ENCODE results near the gene FBRSL1.

DNA sequence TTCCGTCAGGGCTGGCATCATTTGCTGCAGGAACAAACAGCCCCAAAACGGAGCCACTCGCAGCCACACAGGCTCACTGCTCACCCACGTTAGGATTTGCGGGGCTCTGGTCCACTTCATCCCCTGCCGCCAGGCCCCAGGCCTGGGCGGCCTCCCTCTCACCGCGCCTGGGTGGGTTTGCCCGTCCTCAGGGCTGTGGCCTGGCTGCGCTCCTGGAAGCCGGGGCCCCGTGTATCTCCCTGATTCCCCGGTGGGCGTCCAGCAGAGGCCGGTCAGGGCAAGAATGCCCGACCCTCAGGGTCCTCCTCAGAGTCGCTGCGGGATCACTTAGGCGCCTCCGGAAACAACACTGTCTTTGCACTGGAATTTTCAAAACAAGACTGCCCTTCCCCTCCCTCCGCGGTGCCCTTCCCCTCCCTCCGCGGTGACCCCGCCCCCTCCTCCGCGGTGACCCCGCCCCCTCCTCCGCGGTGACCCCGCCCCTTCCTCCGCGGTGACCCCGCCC is 15.7 kb upstream of the FBRSL1 start:
- TF ChIP-seq, protein P1, sequence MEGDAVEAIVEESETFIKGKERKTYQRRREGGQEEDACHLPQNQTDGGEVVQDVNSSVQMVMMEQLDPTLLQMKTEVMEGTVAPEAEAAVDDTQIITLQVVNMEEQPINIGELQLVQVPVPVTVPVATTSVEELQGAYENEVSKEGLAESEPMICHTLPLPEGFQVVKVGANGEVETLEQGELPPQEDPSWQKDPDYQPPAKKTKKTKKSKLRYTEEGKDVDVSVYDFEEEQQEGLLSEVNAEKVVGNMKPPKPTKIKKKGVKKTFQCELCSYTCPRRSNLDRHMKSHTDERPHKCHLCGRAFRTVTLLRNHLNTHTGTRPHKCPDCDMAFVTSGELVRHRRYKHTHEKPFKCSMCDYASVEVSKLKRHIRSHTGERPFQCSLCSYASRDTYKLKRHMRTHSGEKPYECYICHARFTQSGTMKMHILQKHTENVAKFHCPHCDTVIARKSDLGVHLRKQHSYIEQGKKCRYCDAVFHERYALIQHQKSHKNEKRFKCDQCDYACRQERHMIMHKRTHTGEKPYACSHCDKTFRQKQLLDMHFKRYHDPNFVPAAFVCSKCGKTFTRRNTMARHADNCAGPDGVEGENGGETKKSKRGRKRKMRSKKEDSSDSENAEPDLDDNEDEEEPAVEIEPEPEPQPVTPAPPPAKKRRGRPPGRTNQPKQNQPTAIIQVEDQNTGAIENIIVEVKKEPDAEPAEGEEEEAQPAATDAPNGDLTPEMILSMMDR (conservative IDR thresholded peaks at IDR 0.05; ENCODE audit: low read depth, low read length), result no peak
- no peak for TF ChIP-seq EZH2phosphoT487 (IDR thresholded peaks at IDR 0.05; ENCODE audit: borderline replicate concordance, low read length)
- no peak for TF ChIP-seq EZH2 (IDR thresholded peaks at IDR 0.05; ENCODE audit: low read length, unreplicated experiment)

All from PC-3 (cell line).